HG03558 (cell line): ENCODE measurements around the gene EEFSEC.

Source experiments
- ATAC-seq: cut with Tn5 transposase; IDR thresholded peaks from one replicate; pipeline ENCODE4 v1.9.1; 2021; ENCODE audit warnings: moderate number of reproducible peaks; ENCODE audit not compliant: unreplicated experiment; ENCODE audit errors: extremely low read depth

The EEFSEC gene

GRCh38 chr3:128341659-128342395, 188.5 kb downstream of the EEFSEC start:
- ATAC-seq: no peak

- ATAC-seq: no peak
Measured at GRCh38 chr3:128342701-128343180, 189.5 kb downstream of the EEFSEC start.

DNA sequence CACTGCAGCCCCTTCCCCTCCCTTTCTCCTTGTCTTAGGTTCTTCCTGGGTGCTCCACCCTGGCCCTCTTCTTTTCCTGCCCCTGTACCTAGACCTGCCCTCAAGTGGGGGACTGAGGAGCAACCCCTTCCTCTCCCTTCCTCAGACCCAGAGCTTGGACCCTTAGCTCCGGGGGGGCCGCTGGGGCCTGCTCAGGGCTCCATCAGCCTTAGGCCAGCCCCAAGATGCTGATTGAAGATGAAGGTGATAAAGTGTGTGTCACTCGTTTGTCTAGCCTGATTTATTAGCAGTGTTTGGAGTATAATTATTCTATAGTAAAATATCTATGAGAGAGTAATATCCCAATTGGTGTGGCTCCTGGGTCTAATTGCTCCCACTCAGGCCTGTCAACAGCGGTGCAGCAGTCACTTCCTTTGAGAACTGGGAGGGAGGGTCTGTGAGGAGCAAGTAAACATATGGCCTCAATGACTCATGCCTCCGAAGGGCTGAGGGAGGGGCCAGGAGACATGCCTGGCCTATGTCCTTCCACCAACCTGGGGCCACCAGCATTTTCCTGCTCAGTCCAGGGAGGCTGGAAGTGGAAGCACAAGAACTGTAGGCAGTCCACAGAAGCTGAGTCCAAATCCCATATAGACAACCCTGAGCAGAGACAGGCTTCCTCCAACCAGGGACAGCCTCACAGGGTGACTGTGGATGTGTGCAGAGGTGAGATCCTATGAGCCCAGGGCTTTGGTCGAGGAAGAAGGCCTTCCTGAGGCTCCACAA, 190.2 kb downstream of the EEFSEC start:
- ATAC-seq: no peak

GRCh38 chr3:128344052-128344735, 190.9 kb downstream of the EEFSEC start:
- no peak for ATAC-seq

GRCh38 chr3:128345196-128345595, 191.9 kb downstream of the EEFSEC start:
- no peak for ATAC-seq

GRCh38 chr3:128346562-128346961, 193.3 kb downstream of the EEFSEC start:
- no peak for ATAC-seq

GRCh38 chr3:128347282-128347681, 194.0 kb downstream of the EEFSEC start:
- no peak for ATAC-seq

DNA sequence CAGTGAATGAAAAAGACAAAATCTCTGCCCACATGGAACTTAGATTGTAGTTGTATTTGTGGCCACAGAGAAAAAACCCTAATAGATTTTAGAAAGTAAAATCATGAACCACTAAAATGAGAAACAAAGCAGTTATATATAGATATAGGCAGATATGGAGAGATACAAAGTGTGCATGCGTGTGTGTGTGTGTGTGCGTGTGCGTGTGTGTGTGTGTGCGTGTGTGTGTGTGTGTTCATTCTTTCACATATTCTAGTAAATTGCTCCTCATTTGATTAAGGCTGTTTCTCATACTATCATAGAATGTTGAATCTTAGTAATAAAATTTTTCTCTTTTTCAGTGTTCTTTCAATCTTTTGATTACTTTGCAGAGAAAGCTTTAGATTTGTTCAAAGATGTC, 194.8 kb downstream of the EEFSEC start:
- no peak for ATAC-seq

DNA sequence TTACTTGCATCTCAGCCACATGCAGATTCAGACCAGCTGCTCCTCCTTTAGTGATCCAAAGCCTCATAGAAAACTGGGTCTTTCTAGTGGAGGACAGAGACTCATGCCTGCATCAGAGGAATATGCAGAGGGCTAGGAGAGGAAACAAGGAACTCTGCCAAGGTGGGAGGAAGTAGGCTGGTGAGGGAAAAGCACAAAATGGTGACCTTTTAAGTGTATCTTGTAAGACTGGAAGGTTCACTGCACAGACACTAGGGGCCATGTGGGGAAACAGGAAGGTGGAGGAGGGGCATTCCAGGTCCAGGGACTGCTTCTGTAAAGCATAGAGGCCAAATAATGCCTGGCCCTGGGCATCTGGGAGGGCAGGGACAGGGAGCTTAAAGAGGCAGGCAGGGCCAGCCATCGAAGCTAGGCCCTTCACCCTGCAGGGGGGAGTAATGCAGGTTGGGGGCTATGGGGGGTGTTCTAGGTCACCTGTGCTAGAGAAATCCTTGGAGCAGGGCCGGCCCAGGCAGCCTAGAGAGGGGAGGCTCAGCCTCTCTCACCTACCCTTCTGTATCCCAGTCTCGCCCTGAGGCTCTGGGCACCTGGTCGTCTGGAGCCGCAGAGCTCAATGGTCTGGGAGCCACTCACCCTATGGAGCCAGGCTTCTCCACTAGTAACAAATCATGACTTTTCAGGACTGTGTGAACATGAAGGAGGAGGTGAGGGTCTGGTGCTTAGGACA, 195.7 kb downstream of the EEFSEC start:
- no peak for ATAC-seq

DNA sequence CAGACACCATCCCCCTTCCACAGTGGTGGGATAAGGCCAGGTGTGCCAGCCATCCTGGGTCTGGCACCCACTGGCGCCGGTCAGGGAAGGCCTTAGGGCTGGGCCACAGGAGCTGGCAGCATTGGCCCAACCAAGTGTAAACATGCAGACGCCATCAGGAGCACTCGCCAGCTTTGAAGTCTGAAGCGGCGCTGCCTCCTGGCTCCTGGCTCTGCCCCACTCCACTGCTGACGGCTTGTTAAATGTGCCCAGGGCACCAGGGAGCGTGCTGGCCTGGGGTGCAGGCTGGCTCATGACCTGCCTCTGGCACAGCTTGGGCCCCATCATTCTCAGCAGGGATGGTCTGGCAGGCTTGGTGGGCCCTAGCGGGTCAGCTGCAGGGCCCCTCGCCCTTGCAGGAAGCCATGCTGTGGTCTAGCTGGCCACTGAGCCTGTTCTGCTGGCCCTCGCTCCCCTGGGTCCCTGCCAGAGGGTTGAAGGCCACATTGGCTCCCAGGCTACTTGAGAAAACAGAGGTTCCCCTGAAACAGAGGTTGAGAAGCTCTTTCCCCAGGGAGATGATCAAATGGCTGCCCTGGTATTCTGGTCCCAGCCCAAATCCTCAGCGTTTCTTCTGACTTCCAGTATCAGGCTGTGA, 196.8 kb downstream of the EEFSEC start:
- ATAC-seq: no peak

GRCh38 chr3:128351546-128351945, 198.3 kb downstream of the EEFSEC start:
- ATAC-seq: no peak

DNA sequence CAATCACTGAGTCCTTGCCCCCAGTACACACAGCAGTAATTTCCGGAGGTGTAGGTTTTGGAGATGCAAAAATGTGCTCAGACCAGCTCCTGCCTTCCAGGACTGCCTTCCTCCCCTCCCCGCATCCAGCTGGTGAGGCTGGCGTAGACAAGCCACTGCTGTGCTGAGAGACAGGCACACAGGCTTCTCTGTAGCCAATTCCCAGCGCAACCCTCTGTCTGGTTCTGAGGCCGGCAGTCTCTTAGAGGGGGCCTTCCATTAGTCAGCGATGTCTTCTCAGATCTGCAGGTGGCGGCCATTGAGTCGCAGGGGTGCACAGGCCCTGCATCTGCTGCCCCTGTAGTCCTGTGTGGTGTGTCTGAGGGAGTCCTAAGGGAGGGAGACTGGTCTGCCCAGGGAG, 199.0 kb downstream of the EEFSEC start:
- ATAC-seq: no peak

DNA sequence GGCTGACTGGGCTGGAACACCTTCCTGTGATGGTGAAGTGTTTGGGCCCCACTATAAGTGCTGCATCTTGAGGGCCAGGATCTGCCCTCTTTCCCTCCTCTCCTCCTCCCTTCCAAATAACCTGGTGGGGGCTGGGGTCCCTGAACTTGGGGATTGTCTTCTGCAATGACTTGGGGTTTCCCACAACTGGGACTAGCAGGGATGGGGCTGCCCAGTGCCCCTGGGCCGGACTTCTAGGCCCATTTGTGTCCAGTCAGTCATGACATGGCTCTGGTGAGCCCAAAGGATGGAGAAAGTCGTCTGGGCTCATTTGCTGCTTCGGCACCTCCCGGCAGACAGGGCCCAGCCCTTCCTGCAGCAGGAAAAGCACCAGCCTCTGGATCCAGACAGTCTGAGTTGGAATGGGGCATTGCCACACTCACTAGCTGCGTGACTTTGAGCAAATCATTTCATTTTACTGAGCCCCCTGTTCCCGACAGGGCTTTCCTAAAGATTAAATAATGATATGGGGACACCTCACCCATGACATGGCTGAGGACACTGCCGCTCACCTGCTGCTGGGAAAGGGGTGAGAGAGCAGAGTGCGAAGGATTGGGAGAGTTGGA, 200.2 kb downstream of the EEFSEC start:
- no peak for ATAC-seq

GRCh38 chr3:128353991-128354687, 200.9 kb downstream of the EEFSEC start:
- ATAC-seq: no peak

DNA sequence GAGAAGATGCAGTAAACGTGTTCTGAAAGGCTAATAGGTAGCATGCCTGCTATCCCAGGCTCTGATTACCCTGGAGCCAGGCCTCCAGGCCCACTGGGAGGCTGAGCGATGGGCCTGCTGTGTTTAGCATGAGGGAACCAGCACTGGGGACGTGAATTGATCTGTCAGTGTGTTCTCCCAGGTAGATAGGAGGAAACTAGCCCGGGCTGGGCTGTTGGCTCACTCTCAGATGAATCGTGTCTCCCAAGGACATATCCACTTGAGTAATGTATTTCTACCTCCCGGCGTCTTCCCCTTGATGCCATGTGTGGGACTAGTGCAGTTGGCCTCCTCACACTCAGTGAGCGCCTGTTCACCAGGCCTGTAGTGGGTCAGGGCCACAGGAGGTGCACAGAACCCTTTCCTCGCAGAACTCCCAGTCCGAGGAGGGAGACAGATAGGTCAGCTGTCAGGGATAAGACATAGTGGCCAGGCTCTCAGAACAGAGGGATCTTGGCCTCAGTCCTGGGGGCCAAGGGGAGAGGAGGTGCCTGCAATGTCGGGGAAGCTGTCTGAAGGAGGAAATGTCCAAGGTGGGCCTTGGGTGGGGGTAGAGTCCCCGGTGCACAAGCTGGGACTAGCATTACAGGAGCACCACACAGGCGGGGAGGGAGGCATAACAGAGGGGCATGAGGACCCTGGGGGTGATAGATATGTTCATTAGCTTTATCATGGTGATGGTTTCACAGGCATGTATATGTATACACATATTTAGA, 201.7 kb downstream of the EEFSEC start:
- ATAC-seq: no peak

GRCh38 chr3:128355543-128355919, 202.2 kb downstream of the EEFSEC start:
- no peak for ATAC-seq

GRCh38 chr3:128356822-128357221, 203.5 kb downstream of the EEFSEC start:
- no peak for ATAC-seq

DNA sequence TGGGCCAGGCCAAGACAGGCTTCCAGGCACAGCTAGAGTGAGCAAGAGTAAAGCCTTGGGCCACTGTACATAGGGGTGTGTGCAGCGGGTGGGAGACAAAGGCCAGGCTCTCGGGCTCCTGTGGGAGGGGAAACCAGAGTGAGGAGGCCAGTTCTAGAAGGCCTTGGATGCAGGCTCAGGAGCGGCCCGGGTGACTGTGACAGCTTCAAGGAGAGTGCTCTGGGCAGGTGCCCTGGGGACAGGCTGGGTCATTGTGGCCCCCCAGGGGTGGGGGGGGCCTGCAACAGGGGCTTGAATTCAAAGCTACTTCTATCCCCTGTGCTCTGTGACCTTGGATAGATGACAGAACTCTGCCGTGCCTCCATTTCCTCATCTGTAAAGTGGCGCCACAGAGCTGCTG, 204.3 kb downstream of the EEFSEC start:
- no peak for ATAC-seq
